COLO829 (cell line): ENCODE measurements around the gene EXOC3.

ENCODE experiments used
- DNase-seq: peaks from one replicate; pipeline ENCODE4 v3.0.0; 2012; ENCODE audit warnings: low spot score

Gene EXOC3

DNA sequence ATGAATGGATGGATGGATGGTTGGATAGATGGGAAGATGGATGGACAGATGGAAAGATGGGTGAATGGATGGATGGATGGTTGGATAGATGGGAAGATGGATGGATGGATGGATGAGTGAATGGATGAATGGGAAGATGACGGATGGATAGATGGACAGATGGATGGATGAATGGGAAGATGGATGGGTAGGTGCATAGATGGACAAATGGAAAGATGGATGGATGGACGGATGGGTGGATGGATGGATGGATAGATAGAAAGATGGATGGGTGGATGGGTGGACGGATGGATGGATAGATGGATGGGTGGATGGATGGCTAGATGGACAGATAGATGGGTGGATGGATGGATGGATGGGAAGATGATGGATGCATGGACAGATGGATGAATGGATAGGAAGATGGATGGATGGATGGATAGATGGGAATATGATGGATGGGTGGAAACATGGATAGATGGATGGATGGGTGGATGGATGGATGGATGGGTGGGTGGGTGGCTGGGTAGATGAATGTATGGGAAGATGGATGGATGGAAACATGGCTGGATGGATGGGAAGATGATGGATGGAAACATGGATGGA, 16.5 kb upstream of the EXOC3 start:
- DNase-seq, result no peak

DNA sequence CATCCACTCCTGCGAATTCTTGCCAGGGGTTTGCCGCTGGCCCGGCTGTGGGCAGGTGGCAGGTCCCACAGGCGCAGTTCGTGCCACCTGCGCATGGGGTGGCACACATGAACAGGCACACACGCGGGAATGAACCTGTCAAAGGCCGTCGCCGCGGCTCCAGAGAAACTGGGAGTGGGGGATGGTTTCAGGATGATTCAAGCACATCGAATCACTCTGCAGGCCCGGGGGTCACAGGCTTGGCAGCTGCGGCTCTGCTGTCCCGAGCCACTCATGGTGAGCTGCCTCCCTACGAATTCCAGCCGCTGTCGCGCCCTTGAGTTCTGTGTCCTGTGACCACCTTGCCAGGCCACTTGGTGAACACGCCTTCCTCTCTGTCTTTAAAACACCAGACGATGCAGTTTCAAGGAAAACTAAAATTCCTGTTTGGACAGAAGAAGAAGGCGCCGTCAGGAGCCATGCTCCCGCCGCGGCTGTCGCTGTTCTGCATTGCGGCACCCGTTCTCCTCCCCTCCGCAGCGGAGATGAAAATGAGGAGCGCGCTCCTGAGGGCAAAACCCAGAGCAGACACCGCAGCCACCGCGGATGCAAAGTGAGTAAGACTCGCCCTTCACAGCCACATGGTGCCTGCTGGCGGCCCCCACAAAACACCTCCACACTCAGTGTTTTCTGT, 15.4 kb upstream of the EXOC3 start:
- no peak for DNase-seq

DNA sequence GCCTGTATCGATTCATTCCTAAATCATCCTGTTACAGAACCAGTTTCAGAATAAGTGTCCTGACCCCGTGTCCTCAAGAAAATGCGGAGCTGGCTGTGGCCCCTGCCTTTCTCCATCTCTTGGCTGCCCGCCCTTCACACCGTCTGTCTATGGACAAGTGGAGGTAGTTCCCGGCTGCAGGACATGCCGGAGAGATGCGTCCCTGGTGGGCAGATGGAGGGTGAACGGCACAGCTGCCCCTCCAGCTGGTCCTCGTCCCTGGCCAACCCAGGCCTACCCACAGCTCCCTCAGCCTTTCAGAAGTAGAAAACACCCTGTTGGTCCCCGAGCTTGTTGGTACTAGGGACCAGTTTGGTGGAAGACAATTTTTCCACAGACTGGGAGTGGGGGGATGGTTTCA, 14.8 kb upstream of the EXOC3 start:
- DNase-seq, result no peak

DNA sequence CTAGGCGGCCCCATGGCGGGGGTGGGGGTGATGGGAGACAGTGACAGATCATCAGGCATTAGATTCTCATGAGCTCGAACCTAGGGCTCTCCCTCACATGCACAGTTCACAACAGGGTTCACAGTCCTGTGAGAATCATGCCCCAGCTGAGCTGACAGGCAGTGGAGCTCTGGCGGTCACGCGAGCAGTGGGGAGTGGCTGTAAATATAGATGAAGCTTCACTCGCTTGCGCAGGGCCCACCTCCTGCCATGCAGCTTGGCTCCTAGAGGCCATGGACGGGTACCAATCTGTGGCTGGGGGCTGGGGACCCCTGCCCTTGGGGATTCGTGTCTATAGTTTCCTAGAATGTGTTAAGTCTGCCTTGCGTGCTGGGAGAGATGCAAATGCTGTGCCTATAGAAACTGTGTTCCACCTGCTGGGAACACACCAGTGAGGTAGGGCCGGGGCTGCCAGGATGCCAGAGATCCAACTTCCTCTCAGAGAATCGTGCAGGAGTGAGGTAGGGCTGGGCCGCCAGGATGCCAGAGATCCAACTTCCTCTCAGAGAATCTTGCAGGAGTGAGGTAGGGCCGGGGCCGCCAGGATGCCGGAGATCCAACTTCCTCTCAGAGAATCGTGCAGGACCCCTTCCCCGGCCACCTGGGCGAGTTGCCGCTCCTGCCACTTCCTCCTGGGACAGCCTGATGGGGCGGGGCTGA, 14.1 kb upstream of the EXOC3 start:
- no peak for DNase-seq

DNA sequence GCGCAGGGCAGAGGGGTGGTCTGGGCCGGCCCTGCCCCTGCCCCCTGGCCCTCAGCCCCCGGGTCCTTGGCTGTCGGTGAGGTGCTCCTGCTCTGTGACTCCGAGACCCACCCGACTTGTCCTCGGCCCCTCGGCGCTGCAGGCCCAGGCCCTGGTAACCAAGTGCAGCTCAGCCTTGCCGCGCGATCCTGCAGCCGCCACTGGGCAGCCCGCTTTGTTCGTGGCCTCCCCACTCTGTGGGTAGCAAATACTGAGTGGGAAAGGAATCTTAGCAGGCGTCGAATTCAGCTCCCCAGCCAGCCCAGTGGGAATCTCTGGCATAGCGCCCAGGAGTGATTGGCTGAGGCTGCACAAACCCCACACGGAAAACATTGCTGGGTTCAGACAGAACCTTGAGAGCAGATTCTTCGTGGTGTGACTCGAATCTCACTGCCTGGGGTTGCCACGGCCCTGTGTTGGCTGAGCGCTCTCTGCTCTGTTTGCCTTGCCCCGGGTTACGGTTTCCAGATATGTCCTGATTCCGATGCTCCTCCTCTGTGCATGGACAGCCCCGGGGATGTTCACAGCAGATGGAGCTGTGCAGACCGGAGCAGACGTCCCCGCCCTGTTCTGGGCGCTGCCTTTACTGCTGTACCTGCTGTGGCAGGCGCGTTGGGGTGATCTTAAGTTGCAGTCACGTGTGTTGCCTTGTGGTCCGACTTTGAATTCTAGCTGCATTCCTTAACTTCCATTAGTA, 13.4 kb upstream of the EXOC3 start:
- no peak for DNase-seq

DNA sequence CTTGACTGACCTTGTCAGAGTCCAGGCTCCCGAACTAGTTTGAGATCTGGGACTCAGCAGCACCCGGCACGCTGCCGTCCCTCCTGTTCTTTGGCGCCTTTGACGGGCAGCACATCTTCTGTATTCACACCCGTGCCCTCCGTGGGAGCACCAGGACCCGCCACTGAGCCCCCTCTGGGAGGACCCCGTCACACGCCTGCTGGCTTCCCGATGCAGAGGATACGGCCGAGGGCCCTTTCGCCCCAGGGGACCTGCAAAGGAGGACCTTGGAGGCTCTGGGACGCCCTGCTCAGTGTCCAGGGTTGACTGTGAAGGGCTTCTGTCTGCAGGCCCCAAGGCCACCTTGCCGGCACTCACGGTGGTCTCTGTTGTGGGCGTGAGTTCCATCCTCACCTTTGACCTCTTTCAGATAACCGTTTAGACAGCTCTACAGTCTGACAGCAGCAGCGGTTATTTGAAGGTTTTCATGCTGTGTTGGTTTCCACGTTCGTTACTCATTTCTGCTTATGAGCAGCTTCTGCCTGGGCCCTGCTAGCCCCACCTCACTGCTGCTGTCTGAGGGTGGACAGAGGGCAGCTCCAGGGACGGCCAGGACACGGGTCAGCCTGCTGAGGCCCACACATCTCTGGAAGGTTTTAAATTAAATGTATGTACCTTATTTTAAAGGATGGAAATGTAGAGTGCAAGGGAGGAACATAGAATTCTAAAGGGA, 12.6 kb upstream of the EXOC3 start:
- no peak for DNase-seq

DNA sequence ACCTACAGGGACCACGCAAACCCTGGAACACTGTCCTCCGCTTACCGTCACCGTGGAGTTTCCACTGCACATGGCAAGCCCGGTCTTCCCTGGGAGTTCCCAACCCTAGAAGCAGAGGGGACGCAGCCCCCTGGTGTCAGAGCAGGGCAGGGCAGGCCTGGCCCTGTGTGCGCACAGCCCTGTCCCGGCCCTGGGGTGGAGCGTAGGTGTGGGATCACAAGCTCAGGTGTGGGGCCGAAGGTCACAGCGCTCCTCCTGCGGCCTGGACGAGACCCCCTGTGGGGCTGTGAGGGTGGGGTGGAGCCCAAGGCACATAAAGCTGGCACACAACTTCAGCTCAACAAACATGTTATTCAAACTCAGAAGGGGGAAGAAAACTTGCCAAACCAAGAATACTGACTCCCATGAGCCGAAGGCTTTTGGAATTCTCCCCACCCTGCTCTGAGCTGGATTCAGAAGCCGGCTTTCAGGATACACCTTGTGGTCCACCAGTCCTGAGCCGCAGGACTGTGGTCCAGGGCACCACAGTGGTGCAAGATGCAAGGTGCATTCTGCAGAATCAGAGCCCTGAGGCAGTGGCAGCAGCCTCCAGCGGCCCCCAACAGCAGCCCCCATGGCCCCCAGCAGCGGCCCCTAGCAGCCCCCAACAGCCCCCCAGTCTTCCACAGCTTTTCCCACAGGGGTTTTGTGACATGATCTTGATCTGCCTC, 11.8 kb upstream of the EXOC3 start:
- DNase-seq, result peak; percentile 19

DNA sequence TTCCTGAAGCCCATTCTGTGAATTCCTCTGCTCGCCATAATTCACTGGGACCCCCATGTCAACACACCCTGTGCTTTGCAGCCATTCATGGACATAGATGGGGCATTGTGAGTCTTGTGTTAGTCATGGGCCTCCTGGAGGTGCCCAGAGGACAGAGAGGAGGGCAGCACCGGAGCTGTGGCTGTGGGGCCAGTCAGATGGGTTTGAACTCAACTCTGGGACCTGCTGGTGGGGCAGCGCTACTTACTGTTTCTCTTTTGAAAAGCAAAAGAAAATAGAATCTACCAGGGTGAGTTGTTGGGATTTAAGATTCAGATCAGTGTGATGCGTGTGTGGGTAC, 11.3 kb upstream of the EXOC3 start:
- no peak for DNase-seq

DNA sequence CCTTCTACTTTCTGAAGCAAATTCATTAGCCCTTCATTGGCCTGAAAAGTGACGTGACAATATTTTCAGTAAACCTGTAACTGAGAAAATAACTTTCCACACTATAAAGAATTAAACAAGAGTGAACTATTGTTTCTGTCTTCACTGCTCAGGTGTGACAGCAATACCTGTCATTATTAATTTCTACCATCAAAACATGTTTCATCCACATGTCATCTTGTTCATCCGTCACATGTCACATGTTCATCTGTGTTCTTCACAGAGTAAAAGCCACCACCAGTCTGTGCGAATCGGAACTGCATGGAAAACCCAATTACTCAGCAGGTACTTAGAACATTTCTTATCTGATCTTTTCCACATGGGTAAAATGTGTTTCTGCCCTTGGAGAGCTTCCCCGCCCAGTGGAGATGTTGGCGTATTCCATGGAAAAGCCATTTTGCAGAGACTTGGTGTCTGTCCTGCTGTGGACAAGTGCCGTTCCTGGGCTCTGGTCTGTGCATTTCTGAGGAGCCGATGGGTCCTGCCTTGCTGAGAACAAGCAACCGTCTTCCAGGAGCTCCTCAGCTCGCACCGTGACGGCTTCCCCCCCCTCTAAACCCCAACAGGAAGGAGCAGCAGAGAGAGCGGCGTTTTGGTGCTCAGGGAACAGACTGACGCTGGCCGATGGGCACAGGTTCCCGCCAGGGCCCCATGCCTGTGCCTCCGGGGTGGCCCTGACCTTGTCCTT, 10.6 kb upstream of the EXOC3 start:
- no peak for DNase-seq

DNA sequence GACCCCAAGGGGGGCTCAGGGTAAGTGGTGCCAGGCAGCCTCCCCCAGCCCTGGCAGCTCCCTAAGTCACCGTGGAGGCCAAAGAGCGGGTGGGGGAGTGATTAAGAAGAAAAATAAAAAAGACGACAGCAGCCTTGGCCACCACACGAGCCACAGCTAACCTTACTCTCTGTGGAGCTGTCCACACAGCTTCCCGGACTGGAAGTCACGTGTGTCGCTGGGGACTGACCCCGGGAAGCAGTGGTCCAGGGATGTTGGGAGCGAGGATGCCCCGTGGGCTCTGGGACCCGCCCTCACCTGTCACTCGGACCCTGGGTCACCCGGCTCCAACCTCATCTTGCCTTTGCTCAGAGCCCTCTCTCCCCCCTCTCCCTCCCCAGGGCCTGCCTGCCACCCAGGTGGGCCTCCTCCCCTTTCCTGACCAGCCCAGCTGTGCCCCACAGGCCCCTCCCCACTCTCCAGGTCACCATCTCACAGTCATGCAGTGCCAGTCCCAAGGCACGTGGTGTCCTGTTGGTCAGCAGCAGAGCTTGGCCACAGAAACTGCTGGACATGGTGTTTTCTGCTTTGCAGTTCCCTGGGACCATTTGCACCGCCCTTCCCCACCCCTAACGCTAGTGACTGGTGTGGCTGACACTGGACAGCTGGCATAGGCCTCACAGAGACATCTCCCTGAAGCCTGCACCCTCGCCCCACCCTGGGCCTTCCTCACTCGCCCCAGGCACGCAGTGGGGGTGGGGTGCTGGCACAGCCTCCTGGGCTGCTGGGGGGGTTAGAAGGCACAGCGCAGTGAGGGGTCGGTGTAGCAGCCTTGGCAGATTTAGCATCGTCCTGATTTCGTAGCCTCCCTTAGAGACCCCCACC, 9.8 kb upstream of the EXOC3 start:
- DNase-seq, result no peak

DNA sequence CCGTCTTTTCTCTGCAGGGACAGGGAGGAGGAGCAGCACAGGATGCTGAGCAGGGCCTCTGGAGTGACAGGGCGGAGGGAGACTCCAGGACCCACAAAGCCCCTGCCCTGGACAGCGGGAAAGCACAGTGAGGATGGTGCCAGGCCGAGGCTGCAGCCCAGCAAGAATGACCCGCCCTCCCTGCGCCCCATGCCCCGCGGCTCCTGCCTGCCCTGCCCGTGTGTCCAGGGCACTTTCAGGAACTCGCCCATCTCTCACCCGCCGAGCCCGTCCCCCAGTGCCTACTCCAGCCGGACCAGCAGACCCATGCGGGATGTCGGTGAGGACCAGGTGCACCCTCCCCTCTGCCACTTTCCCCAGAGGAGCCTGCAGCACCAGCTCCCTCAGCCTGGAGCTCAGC, 9.1 kb upstream of the EXOC3 start:
- no peak for DNase-seq

DNA sequence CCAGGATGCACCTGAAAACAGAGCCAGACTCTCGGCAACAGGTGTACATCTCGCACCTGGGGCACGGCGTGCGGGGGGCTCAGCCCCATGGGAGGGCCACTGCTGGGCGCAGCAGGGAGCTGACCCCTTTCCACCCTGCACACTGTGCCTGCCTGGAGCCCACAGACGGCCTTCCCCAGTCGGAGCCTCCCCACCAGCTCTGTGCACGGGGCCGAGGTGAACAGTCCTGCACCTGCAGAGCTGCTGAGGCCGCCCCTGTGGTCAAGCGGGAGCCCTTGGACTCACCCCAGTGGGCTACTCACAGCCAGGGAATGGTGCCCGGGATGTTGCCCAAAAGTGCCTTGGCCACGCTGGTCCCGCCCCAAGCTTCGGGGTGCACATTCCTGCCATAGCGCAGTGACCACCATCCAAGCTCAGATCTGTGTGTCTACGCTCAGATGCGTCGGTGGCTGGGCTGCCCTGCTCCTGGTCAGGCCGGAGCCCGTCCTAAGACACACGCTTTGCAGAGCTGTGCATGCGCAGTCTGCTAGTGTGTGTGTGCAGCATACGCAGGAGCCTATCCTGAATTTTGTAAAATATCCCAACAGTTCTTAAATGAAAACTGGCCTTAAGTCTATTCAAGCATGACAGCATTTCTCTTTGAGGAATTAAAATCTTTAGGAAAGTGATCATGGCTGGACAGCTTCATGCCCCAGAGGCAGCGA, 8.4 kb upstream of the EXOC3 start:
- DNase-seq, result no peak

DNA sequence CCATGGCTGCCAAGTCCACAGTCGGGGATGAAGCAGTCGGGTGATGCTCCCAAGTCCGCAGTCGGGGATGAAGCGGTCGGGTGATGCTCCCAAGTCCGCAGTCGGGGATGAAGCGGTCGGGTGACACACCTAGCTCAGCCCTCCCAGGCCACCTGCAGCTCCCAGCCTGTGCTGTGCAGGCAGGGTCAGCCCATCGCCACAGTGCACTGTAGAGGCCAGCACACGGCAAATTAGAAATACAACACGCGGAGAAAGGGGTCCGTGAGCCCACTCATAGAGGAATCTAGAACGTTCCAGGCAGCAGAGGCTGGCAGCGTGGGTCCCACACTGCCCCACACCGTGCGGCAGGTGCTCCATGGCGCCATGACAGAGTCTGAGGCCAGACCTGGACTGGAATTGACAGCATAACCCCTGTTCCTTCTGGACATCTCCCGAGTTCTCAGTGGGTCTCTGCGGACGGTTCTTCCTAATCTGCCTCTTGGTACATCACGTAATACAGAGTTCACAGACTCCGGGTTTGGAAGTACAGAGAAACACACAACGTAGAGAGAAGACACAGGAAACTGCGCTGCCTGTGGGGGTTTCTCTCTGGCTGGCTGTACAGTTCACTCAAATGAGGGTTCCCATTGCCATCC, 7.7 kb upstream of the EXOC3 start:
- DNase-seq, result no peak

DNA sequence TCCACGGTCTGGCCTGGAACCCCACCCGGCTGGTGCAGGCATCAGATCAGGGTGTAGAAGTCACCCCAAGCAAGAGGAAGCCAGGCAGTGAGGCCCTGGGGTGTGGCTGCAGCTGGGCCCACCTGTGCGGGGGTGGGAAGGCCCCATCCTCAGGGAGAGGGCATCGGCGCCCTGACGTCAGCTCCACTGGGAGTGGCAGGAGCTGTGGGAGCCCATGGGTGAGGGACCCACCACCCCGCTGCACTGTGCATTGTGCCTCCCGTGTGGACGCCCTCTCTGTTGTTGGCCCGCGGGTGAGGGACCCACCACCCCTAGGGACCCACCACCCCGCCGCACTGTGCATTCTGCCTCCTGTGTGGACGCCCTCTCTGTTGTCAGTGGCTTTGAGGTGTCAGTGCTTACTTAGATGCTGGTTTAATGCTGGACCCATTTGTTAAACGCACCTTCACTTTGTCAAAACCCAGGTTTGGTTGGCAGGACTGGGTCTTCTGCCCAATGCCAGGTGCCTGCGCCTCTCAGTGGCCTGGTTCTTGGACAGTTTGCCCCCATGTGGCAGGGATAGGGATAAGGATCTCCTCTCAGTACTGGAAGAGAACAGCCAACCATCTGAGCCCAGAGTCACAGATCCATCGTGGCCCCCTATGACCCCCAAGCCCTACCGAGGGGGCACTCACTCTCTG, 6.9 kb upstream of the EXOC3 start:
- DNase-seq, result no peak

DNA sequence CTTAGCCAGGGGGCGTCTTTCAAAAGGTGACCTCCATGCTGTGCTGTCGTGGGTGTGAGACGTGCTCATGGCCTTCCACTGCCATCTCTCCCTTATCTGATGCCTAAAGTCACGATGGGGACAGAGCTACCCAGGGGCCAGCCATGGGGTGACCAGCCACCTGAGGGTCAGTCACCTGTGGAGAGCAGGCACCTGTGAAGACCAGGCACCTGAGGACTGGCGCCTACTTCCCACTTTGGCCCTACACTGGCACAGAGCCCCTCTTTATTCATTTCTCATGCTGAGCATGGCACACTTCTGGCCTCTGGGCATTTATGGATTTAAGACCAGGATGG, 6.4 kb upstream of the EXOC3 start:
- DNase-seq, result no peak

DNA sequence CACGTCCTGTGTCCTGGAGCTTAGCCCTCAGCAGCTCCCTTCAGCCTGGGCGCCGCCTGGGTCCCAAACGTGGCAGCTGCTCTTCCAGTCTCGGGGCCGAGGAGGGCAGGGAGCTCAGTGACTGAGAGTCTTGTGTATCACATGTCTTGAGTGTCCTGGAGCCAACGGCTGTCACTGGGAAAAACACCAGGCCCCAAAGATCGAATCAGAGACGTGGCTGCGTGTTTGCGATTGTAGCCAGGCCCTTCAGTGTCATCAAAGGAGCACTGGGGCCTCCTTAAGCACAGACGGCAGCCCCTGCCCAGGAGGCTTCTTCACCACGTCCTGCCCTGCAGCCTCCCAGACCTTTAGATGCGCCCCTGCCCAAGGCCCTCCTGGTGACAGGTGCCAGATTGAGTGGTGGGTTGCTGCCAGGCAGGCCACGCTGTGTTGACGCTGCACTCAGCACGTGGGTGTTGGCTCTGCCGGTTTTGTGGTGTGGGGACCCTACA, 5.7 kb upstream of the EXOC3 start:
- DNase-seq, result no peak

DNA sequence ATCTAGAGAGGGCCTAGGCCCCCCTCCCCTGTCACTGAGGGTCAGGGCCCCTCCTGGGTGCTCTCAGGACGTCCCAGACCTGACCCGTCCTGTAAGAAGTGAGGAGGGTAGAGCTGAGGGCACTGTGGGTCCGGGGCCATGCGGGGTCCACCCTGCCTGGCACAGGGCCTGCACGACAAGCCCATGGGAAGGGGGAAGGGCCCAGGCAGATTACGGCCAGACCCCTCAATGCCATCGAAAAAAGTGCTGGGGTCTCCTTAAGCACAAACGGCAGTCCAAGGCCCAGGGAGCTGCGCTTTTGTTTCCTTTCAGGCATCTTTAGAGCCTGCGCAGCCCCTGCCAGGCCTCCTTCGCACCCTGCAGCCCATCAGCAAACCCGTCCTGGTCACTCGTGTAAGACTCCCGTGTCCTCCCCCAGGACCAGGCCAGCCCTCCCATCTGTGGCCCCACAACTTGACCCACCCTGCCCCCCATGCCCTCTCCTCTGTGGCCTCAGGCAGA, 4.4 kb upstream of the EXOC3 start:
- no peak for DNase-seq

DNA sequence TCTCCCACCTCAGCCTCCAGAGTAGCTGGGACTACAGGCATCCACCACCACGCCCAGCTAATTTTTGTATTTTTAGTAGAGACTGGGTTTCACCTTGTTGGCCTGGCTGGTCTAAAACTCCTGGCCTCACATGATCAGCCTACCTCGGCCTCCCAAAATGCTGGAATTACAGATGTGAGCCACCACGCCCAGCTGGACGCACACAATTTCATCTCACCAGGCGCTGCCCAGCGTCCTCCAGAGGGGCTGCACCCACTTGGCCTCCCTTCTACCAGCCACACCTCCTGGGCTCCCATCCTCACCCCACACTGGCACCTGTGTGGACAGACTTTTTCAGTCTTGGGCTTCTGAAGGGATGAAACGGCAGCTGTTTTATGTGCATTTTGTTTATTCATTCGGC, 3.8 kb upstream of the EXOC3 start:
- DNase-seq, result no peak
